HCT116 (cell line): Measurements from ENCODE around the gene RAVER1. TPM values are rescaled to one million over a fixed set of nuclear protein-coding genes. Genes with fewer than 3 reads are reported as not detected.

Source experiments
- ATAC-seq: fragments of 200-7000 bp; cut with Tn5 transposase; 2 replicates; pipeline ENCODE4 v1.9.1; 2020; ENCODE audit warnings: mild to moderate bottlenecking, moderate library complexity
- BruUV-seq: library from RNA; stranded (reverse); fragments of 400-500 nt; replicated peaks from 2 replicates; lab custom pipeline; 2021; lab: Mats Ljungman, UMichigan
- CTCF ChIA-PET: fragments of 300-600 bp; sonication (Branson Sonifier 250); formaldehyde crosslinking; loops from one replicate; lab custom pipeline; 2021; ENCODE audit warnings: antibody characterized with exemption; lab: Charles Lee
- POLR2A ChIA-PET: fragments of 300-600, 350-600 bp; sonication (Branson Sonifier 250); formaldehyde crosslinking; loops from one replicate; lab custom pipeline; 2021; ENCODE audit warnings: antibody characterized with exemption; lab: Charles Lee
- RAD21 ChIA-PET, 2 experiments: fragments of 300-600 bp; sonication (Branson Sonifier 250); formaldehyde crosslinking; loops; one replicate each; lab custom pipeline; 2023; ENCODE audit warnings: low total read pairs in 2 of 2; ENCODE audit not compliant: uncharacterized antibody in 2 of 2, unreplicated experiment in 2 of 2, low non-redundant PET in 1 of 2; lab: Charles Lee
- DNase-seq: peaks from one replicate; pipeline ENCODE4 v3.0.0-alpha.2; 2010; ENCODE audit warnings: low read depth, low spot score
- H2AFZ ChIP-seq: fragments of 200-600 bp; shearing (Covaris generic), sonication (generic); 2 replicates; pipeline ENCODE4 v1.6.1; 2017; ENCODE audit warnings: low read depth, mixed run types, mixed read lengths, antibody characterized with exemption, low read length; ENCODE audit not compliant: poor library complexity, severe bottlenecking
- H3K27ac ChIP-seq: 2 replicates; pipeline ENCODE4 v1.5.1; 2012; ENCODE audit warnings: low read depth, low read length
- H3K27me3 ChIP-seq: fragments of 200-600 bp; sonication (generic); 2 replicates; pipeline ENCODE4 v1.6.1; 2016; ENCODE audit warnings: mixed run types, low read length, mixed read lengths; ENCODE audit not compliant: insufficient read depth
- H3K36me3 ChIP-seq, 2 experiments: fragments of 200-500 bp in 1 of 2; fragments of 200-600 bp in 1 of 2; sonication (Bioruptor generic) in 1 of 2; sonication (generic) in 1 of 2; 2 replicates each; pipeline versions ENCODE4 v1.5.1 to v1.6.1; 2014 to 2016; ENCODE audit warnings: low read length in 2 of 2, inconsistent platforms in 1 of 2, mixed read lengths in 1 of 2, mixed run types in 1 of 2; ENCODE audit not compliant: insufficient read depth in 2 of 2, control insufficient read depth in 1 of 2
- H3K4me1 ChIP-seq, 2 experiments: fragments of 200-600 bp in 1 of 2; sonication (generic) in 1 of 2; 2 replicates each; pipeline versions ENCODE4 v1.5.1 to v1.6.1; 2012 to 2017; ENCODE audit warnings: low read length in 2 of 2, inconsistent platforms in 1 of 2, mild to moderate bottlenecking in 1 of 2, mixed read lengths in 1 of 2, mixed run types in 1 of 2, moderate library complexity in 1 of 2; ENCODE audit not compliant: insufficient read depth in 2 of 2, control insufficient read depth in 1 of 2
- H3K4me2 ChIP-seq: fragments of 200-600 bp; sonication (generic); 2 replicates; pipeline ENCODE4 v1.6.1; 2017; ENCODE audit warnings: mixed run types, low read length, mixed read lengths
- H3K4me3 ChIP-seq, 2 experiments: fragments of 200-600 bp in 1 of 2; sonication (generic) in 1 of 2; replicated peaks in 1 of 2; 2 replicates each; pipeline ENCODE4 v1.5.1; 2011 to 2016; ENCODE audit warnings: low read length in 2 of 2, control low read depth in 1 of 2, low read depth in 1 of 2, mild to moderate bottlenecking in 1 of 2, mixed read lengths in 1 of 2, mixed run types in 1 of 2
- H3K79me2 ChIP-seq: fragments of 200-600 bp; sonication (generic); 2 replicates; pipeline ENCODE4 v1.6.1; 2017; ENCODE audit warnings: mild to moderate bottlenecking, mixed run types, low read length, moderate library complexity, mixed read lengths; ENCODE audit not compliant: insufficient read depth
- H3K9ac ChIP-seq: fragments of 200-600 bp; sonication (generic); 2 replicates; pipeline ENCODE4 v1.6.1; 2016; ENCODE audit warnings: low read length, mixed read lengths
- H3K9me2 ChIP-seq: fragments of 200-600 bp; sonication (generic), shearing (Covaris generic); 2 replicates; pipeline ENCODE4 v1.6.1; 2017; ENCODE audit warnings: mixed run types, mild to moderate bottlenecking, moderate library complexity; ENCODE audit not compliant: insufficient read depth
- H3K9me3 ChIP-seq, 2 experiments: fragments of 200-500 bp in 1 of 2; fragments of 200-600 bp in 1 of 2; sonication (Bioruptor generic) in 1 of 2; sonication (generic) in 1 of 2; 2 replicates each; pipeline ENCODE4 v1.6.1; 2014 to 2017; ENCODE audit warnings: low read length in 2 of 2, mixed read lengths in 2 of 2, inconsistent platforms in 1 of 2, low read depth in 1 of 2, mild to moderate bottlenecking in 1 of 2, mixed run types in 1 of 2, moderate library complexity in 1 of 2; ENCODE audit not compliant: control insufficient read depth in 1 of 2, insufficient read depth in 1 of 2
- H4K20me1 ChIP-seq: fragments of 200-600 bp; sonication (generic), shearing (Covaris generic); 2 replicates; pipeline ENCODE4 v1.6.1; 2017; ENCODE audit warnings: mixed run types, mild to moderate bottlenecking, moderate library complexity; ENCODE audit not compliant: insufficient read depth
- CBX3 ChIP-seq: IDR thresholded peaks from 2 replicates; pipeline ENCODE4 v1.6.1; 2012; ENCODE audit warnings: low read depth
- EGR1 ChIP-seq: IDR thresholded peaks from 2 replicates; pipeline ENCODE4 v1.6.1; 2012; ENCODE audit warnings: low read depth
- EZH2phosphoT487 ChIP-seq: fragments of 200-600 bp; IDR thresholded peaks from 2 replicates; pipeline ENCODE4 v1.6.1; 2018; ENCODE audit warnings: antibody characterized with exemption, borderline replicate concordance
- FOSL1 ChIP-seq: IDR thresholded peaks from 2 replicates; pipeline ENCODE4 v1.6.1; 2012; ENCODE audit warnings: low read depth
- MAX ChIP-seq: IDR thresholded peaks from 2 replicates; pipeline ENCODE4 v1.6.1; 2012
- RAD21 ChIP-seq: IDR thresholded peaks from 2 replicates; pipeline ENCODE4 v1.6.1; 2012; ENCODE audit warnings: low read depth, mild to moderate bottlenecking
- SIN3A ChIP-seq: IDR thresholded peaks from 2 replicates; pipeline ENCODE4 v1.6.1; 2012; ENCODE audit warnings: low read depth
- SRF ChIP-seq: IDR thresholded peaks from 2 replicates; pipeline ENCODE4 v1.6.1; 2012; ENCODE audit warnings: low read depth
- TCF7L2 ChIP-seq: IDR thresholded peaks from 2 replicates; pipeline ENCODE4 v1.7.0; 2011; ENCODE audit warnings: borderline replicate concordance, inconsistent platforms; ENCODE audit not compliant: insufficient read depth, insufficient read length; ENCODE audit errors: extremely low read depth
- YY1 ChIP-seq: IDR thresholded peaks from 2 replicates; pipeline ENCODE4 v1.6.1; 2011; ENCODE audit warnings: low read length, low read depth, moderate library complexity, mild to moderate bottlenecking; ENCODE audit not compliant: insufficient replicate concordance; ENCODE audit errors: extremely low read depth
- ZFX ChIP-seq: fragments of 450-650 bp; IDR thresholded peaks from 2 replicates; pipeline ENCODE4 v1.6.1; 2017
- intact Hi-C: fragments of 100-400 bp; cut with micrococcal nuclease; formaldehyde crosslinking; loops from 2 replicates; pipeline ENCODE4 v1.10.0; 2022
- total RNA-seq: library from RNA; stranded (reverse); gene quantifications from one replicate; pipeline ENCODE4 v1.2.1, GENCODE V29; 2021; ENCODE audit not compliant: unreplicated experiment
- TF ChIP-seq, protein P1 (sequence below), 3 experiments: fragments of 200-600 bp in 1 of 3; sonication (generic) in 1 of 3; IDR thresholded peaks in 2 of 3; conservative IDR thresholded peaks in 1 of 3; 2 replicates each; pipeline ENCODE4 v1.5.1; 2012 to 2017; ENCODE audit warnings: low read depth in 2 of 3, low read length in 2 of 3, antibody characterized with exemption in 1 of 3, borderline replicate concordance in 1 of 3, control low read depth in 1 of 3, mild to moderate bottlenecking in 1 of 3, mixed read lengths in 1 of 3, mixed run types in 1 of 3, moderate library complexity in 1 of 3; ENCODE audit not compliant: insufficient read depth in 1 of 3
- TF ChIP-seq, protein P2 (sequence below): IDR thresholded peaks from 2 replicates; pipeline ENCODE4 v1.6.1; 2012

RAVER1 gene
- total RNA-seq, 1 experiment from 2014 or later, result 71.0 TPM

- POLR2A ChIA-PET, result no interaction called here
- no peaks in the 10 kb centered on the region for H3K9me2 ChIP-seq
- ATAC-seq, result no peak
- DNase-seq, result no peak
- no peak overlapping the region for H3K4me2 ChIP-seq
- TF ChIP-seq, protein P1, sequence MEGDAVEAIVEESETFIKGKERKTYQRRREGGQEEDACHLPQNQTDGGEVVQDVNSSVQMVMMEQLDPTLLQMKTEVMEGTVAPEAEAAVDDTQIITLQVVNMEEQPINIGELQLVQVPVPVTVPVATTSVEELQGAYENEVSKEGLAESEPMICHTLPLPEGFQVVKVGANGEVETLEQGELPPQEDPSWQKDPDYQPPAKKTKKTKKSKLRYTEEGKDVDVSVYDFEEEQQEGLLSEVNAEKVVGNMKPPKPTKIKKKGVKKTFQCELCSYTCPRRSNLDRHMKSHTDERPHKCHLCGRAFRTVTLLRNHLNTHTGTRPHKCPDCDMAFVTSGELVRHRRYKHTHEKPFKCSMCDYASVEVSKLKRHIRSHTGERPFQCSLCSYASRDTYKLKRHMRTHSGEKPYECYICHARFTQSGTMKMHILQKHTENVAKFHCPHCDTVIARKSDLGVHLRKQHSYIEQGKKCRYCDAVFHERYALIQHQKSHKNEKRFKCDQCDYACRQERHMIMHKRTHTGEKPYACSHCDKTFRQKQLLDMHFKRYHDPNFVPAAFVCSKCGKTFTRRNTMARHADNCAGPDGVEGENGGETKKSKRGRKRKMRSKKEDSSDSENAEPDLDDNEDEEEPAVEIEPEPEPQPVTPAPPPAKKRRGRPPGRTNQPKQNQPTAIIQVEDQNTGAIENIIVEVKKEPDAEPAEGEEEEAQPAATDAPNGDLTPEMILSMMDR (IDR thresholded peaks at IDR 0.05 in 2 of 3, conservative IDR thresholded peaks at IDR 0.05 in 1 of 3; ENCODE audit: borderline replicate concordance in 1 of 3, insufficient read depth in 1 of 3, low read depth in 2 of 3, low read length in 2 of 3), result no peak
- no peak for TF ChIP-seq EZH2phosphoT487
- no peak for TF ChIP-seq SIN3A
- no peak for TF ChIP-seq FOSL1
- no peak for TF ChIP-seq CBX3
- no peaks in the 10 kb centered on the region for H4K20me1 ChIP-seq
- no peak overlapping the region for H3K9ac ChIP-seq
- CTCF ChIA-PET, result no interaction called here
- H3K79me2 ChIP-seq, result no peaks in the 10 kb centered on the region
- H2AFZ ChIP-seq, result no peak overlapping the region
- no peak overlapping the region for H3K27ac ChIP-seq
- RAD21 ChIA-PET, result no interaction called here
- no TSS peak for BruUV-seq
- H3K4me3 ChIP-seq, result no peak overlapping the region
- intact Hi-C loops, result no loop called here
- no peaks in the 10 kb centered on the region for H3K36me3 ChIP-seq
- peaks cover 0 to 6% of the 10 kb centered on the region in 2 experiments; a peak in 2 of 4 replicates for H3K4me1 ChIP-seq
- no peaks in the 10 kb centered on the region for H3K9me3 ChIP-seq
- no peaks in the 10 kb centered on the region for H3K27me3 ChIP-seq
Observed at GRCh38 chr19:10306327-10306726, 27.0 kb downstream of the RAVER1 start.

DNA sequence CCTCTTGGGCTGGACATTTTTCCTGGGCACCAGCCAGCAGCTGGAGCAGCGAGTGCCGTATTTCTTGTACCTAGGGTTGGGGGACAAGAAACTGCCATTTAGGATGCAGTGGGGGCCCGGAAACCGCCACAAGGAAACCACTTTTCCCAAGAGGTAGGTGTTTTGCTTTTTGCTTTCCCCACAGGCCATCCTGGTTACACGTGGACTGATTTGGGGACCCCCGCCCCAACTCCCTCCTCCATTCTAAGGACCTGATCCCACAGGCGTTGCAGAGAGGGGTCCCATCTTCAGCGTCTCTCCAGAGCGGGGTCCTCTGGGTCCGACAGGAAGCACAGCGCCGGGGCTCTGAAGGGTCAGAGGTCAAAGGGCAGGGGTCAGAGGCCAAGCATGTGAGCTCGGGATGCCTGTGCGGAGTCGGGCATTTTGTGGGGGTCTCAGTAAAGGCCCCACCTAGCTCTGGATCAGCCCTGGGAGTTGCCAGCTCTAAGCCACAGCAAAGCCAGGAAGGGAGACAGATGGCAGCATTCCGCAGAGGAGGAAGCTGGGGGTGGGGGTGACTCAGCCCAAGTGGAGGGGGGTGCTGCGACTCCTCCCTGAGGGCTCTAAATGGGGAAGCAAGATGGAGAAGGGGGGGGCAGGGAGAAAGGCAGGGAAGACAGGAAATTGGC lies 28.1 kb downstream of the RAVER1 start:
- Histone ChIP-seq H3K4me1 (peaks cover 0 to 6% of the 10 kb centered on the region in 2 experiments; a peak in 2 of 4 replicates), H3K9me3 (no peaks in the 10 kb centered on the region), H3K4me2 (no peak overlapping the region), H3K9me2 (no peaks in the 10 kb centered on the region), H3K79me2 (no peaks in the 10 kb centered on the region), H3K9ac (no peak overlapping the region), H3K4me3 (no peak overlapping the region), H3K27me3 (no peaks in the 10 kb centered on the region), H2AFZ (no peak overlapping the region), H4K20me1 (no peaks in the 10 kb centered on the region), H3K27ac (no peak overlapping the region), H3K36me3 (no peaks in the 10 kb centered on the region)
- POLR2A ChIA-PET, result no interaction called here
- CTCF ChIA-PET, result no interaction called here
- intact Hi-C loops, result no loop called here
- TF ChIP-seq, protein P2, sequence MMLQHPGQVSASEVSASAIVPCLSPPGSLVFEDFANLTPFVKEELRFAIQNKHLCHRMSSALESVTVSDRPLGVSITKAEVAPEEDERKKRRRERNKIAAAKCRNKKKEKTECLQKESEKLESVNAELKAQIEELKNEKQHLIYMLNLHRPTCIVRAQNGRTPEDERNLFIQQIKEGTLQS, result no peak
- TF ChIP-seq ZFX (no peak), MAX (no peak), TCF7L2 (no peak), RAD21 (no peak), SRF (no peak), EGR1 (no peak), YY1 (no peak)
- DNase-seq, result no peak
- RAD21 ChIA-PET, result no interaction called here
- ATAC-seq, result no peak
- no TSS peak for BruUV-seq
